Measurements from ENCODE around the gene CALM3. TPM values are rescaled to one million over a fixed set of nuclear protein-coding genes. Genes with fewer than 3 reads are reported as not detected.
A peak's percentile ranks its signal among the peaks of the same experiment; 100 is the strongest.

The CALM3 gene
- total RNA-seq, 1 donor from 2014 or later: 373 TPM

- peaks cover 3% of the 10 kb centered on the region for H3K27me3 ChIP-seq
- peaks cover 9% of the 10 kb centered on the region for H3K4me1 Mint-ChIP-seq
- peaks cover 5% of the 10 kb centered on the region for H3K4me1 ChIP-seq
- no peaks in the 10 kb centered on the region for H4K20me1 ChIP-seq (ENCODE audit: low read depth)
- no peaks in the 10 kb centered on the region for H3K36me3 Mint-ChIP-seq
- DNase-seq (ENCODE audit: low spot score): peak; percentile 9
- peak overlapping the region; percentile 15 for H3K4me3 Mint-ChIP-seq
- H3K27me3 Mint-ChIP-seq (ENCODE audit: insufficient read depth, low read depth): peaks cover 9% of the 10 kb centered on the region
- no peaks in the 10 kb centered on the region for H3K9me3 ChIP-seq (ENCODE audit: low read depth)
- no peak overlapping the region for H3K9ac ChIP-seq
- peak overlapping the region; percentile 40 for H2AFZ ChIP-seq (replicated peaks)
- TF ChIP-seq EZH2phosphoT487 (IDR thresholded peaks at IDR 0.05) (no peak), CTCF (IDR thresholded peaks at IDR 0.05) (no peak), EZH2 (IDR thresholded peaks at IDR 0.05) (no peak)
- no peaks in the 10 kb centered on the region for H3K79me2 ChIP-seq (ENCODE audit: low read depth)
- no peak overlapping the region for H3K4me3 ChIP-seq
- H3K27ac Mint-ChIP-seq: peak overlapping the region; percentile 2
- no peaks in the 10 kb centered on the region for H3K9me3 Mint-ChIP-seq
- no peak overlapping the region for H3K4me2 ChIP-seq
- no peak overlapping the region for H3K27ac ChIP-seq
- H3F3A ChIP-seq (ENCODE audit: low read depth): peaks cover 4% of the 10 kb centered on the region
- H3K36me3 ChIP-seq: no peaks in the 10 kb centered on the region
These were observed 26.6 kb upstream of the CALM3 start for GRCh38 chr19:46574533-46574932.

GRCh38 chr19:46578450-46578849 lies 22.7 kb upstream of the CALM3 start:
- no peak for DNase-seq (ENCODE audit: low spot score)
- TF ChIP-seq EZH2 (IDR thresholded peaks at IDR 0.05) (no peak), CTCF (IDR thresholded peaks at IDR 0.05) (no peak), EZH2phosphoT487 (IDR thresholded peaks at IDR 0.05) (no peak)
- H3K36me3 ChIP-seq: no peaks in the 10 kb centered on the region
- H4K20me1 ChIP-seq (ENCODE audit: low read depth): no peaks in the 10 kb centered on the region
- no peak overlapping the region for H2AFZ ChIP-seq (replicated peaks)
- H3F3A ChIP-seq (ENCODE audit: low read depth): peaks cover 4% of the 10 kb centered on the region
- peaks cover 8% of the 10 kb centered on the region for H3K27me3 ChIP-seq
- Mint-ChIP-seq H3K9me3 (peaks cover 2% of the 10 kb centered on the region), H3K27ac (no peak overlapping the region), H3K36me3 (no peaks in the 10 kb centered on the region), H3K4me3 (no peak overlapping the region), H3K27me3 (ENCODE audit: insufficient read depth, low read depth) (peaks cover 11% of the 10 kb centered on the region), H3K4me1 (peaks cover 9% of the 10 kb centered on the region)
- no peak overlapping the region for H3K27ac ChIP-seq
- no peak overlapping the region for H3K9ac ChIP-seq
- H3K4me1 ChIP-seq: peaks cover 5% of the 10 kb centered on the region
- no peak overlapping the region for H3K4me2 ChIP-seq
- H3K9me3 ChIP-seq (ENCODE audit: low read depth): no peaks in the 10 kb centered on the region
- no peak overlapping the region for H3K4me3 ChIP-seq
- H3K79me2 ChIP-seq (ENCODE audit: low read depth): no peaks in the 10 kb centered on the region

- Histone ChIP-seq H3K4me3 (no peak overlapping the region), H3K4me1 (peaks cover 2% of the 10 kb centered on the region), H3K79me2 (ENCODE audit: low read depth) (no peaks in the 10 kb centered on the region), H3K9ac (no peak overlapping the region), H3F3A (ENCODE audit: low read depth) (peaks cover under 1% of the 10 kb centered on the region), H3K27ac (no peak overlapping the region), H3K4me2 (no peak overlapping the region), H3K27me3 (peaks cover 12% of the 10 kb centered on the region), H3K9me3 (ENCODE audit: low read depth) (no peaks in the 10 kb centered on the region), H2AFZ (replicated peaks) (no peak overlapping the region), H3K36me3 (no peaks in the 10 kb centered on the region), H4K20me1 (ENCODE audit: low read depth) (no peaks in the 10 kb centered on the region)
- no peak for TF ChIP-seq EZH2phosphoT487 (IDR thresholded peaks at IDR 0.05)
- peak; percentile 68 for TF ChIP-seq CTCF (IDR thresholded peaks at IDR 0.05)
- TF ChIP-seq EZH2 (IDR thresholded peaks at IDR 0.05): no peak
- Mint-ChIP-seq H3K27me3 (ENCODE audit: insufficient read depth, low read depth) (peaks cover 11% of the 10 kb centered on the region), H3K9me3 (peaks cover 2% of the 10 kb centered on the region), H3K36me3 (no peaks in the 10 kb centered on the region), H3K27ac (no peak overlapping the region), H3K4me1 (peaks cover 4% of the 10 kb centered on the region), H3K4me3 (no peak overlapping the region)
- DNase-seq (ENCODE audit: low spot score): peak; percentile 55
These were observed 21.7 kb upstream of the CALM3 start for GRCh38 chr19:46579361-46579879.
